GM19463 (cell line): ENCODE results near the gene SLCO2B1.

ENCODE experiments used
- ATAC-seq: cut with Tn5 transposase; IDR thresholded peaks from one replicate; pipeline ENCODE4 v1.9.1; 2021; ENCODE audit warnings: mild to moderate bottlenecking, moderate library complexity; ENCODE audit not compliant: unreplicated experiment

Gene SLCO2B1

DNA sequence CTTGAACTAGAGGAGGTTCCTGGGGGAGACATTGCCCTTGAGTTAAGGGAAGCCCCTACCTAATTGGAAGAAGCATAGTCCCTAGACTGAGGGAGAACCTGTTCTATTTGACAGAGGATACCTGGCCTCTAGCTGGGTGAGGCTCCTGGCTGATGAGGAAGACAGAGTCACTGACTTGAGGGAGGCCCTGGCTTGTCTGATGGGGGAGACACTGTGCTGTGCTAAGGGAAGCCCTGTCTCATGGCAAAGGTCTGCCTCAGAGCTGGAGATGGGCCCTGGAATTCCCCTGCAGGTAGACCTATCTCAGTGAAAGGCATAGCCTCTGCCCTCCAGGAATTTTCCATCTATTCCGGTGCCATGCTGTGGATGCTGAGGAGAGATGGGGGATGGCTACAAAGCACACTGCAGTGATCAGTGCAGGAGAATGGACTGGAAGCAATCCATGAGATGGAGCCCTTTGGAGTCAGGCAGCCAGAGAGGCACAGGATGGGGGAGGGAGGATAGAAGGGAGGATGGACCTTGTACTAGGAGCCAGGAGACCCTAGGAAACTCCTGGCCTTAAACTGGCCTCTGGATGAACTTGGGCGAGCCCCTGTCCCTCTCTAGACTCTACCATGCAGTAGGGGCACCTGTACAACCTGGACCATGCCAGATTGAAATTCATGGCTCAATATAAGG lies 39.9 kb downstream of the SLCO2B1 start:
- no peak for ATAC-seq

DNA sequence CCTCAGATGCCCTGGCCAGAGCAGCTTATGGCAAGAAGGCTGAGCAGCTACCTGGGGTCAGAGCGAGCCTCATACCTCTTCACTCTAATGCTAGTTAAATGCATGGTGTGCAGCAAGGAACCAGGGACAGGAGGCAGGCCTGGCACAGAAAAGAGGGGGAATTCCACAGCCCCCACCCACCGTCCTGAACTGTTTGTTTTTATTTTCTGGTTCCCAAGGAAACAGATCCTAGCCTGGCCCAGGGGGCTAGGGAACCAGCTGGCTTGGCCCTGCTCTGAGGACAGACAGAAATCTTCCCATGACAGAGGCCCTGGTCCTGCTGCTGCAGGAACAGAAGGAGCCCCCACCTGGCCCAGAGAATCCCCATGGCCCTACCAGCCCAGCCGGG lies 40.4 kb downstream of the SLCO2B1 start:
- no peak for ATAC-seq

DNA sequence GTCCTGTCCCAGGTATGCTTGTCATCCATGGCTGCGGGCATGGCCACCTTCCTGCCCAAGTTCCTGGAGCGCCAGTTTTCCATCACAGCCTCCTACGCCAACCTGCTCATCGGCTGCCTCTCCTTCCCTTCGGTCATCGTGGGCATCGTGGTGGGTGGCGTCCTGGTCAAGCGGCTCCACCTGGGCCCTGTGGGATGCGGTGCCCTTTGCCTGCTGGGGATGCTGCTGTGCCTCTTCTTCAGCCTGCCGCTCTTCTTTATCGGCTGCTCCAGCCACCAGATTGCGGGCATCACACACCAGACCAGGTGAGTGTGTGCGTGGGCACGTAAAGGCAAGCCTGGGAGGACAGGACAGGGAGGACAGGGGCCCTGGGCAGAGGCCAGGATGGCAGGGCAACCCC lies 42.4 kb downstream of the SLCO2B1 start:
- ATAC-seq = no peak

DNA sequence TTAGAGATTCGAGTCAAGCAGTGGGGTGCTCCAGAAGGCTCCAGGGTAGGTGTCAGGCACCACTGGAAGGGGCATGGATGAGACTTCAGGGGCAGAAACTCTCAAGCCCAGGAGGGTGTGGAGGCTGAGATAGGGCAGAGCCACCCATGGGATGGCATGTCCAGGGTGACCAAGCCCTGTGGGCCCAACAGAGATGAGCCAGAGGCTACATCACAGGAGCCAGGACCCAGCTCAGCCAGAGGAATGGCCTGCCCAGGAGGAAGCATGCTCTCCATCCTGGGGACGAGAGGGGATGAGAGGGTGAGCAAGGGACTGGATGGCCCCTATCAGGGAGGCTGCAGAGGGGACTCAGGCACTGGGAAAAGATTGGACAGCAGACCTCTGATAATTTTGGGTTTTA lies 42.8 kb downstream of the SLCO2B1 start:
- ATAC-seq = no peak

DNA sequence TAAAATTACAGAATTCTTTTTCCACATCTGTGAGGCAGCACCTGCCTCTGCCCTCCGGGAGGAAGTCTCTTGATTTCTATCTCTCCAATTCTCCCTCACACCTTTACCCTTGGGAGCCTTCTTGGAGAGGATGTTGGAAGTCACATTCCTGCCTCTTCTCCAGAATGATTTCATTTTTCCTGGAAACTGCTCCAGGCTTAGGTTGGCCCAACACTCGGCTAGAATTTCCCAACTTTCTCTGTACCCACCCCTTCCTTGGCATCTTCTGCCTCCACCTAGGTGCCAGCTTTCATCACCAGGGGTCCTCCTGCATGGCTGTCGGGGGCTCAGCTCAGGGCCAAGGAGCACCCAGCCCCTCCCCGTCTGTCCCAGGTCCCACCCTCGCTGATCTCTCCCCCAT lies 43.2 kb downstream of the SLCO2B1 start:
- ATAC-seq = no peak

DNA sequence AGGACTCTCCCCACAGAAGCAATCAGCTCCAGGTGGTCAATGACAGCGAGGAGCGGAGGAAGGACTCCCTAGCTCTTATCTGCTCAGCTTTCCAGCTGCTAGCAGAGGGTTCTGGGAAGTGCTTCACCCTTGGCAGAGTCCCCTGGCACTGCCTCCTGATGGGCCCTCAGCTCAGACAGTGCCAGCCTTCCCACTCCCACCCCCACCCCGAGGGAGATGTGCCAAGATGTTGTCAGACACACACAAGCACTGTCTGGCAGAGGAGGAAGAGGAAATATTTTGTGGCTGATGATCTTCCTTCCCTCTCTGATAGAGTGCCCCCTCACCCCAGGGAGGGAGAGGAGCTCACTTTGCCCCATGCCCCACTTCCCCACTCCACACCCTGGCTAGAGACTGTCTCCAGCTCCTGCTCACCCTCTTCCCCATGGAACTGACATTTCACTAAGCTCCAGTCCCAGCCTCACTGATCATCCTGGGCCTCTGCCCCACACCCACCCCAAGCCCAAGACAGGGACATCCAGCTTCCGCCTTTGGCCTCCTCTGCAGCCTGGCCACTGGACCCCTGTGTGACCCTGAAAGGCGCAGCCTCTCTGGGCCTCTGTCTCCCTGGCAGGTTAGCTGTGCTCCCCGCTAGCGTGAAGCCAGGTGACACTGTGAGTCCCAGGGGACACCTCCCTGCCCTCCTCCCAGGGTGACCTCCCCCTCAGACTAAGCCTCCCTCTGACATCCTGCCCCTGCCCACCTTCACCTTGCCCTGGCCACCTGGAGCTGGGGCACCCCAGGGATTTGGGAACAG lies 44.5 kb downstream of the SLCO2B1 start:
- no peak for ATAC-seq

DNA sequence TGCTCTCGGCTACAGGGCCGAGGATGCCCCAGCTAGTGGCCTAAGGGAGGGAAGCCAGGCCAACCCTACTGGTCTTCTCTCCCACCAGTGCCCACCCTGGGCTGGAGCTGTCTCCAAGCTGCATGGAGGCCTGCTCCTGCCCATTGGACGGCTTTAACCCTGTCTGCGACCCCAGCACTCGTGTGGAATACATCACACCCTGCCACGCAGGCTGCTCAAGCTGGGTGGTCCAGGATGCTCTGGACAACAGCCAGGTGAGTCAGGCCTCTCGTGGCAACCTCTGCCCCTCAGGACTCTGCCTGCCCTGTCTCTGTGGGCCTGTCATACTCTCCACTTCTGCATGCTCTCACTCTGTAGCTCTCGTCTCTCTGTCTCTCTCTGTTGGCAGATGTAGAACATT lies 45.5 kb downstream of the SLCO2B1 start:
- ATAC-seq = no peak

DNA sequence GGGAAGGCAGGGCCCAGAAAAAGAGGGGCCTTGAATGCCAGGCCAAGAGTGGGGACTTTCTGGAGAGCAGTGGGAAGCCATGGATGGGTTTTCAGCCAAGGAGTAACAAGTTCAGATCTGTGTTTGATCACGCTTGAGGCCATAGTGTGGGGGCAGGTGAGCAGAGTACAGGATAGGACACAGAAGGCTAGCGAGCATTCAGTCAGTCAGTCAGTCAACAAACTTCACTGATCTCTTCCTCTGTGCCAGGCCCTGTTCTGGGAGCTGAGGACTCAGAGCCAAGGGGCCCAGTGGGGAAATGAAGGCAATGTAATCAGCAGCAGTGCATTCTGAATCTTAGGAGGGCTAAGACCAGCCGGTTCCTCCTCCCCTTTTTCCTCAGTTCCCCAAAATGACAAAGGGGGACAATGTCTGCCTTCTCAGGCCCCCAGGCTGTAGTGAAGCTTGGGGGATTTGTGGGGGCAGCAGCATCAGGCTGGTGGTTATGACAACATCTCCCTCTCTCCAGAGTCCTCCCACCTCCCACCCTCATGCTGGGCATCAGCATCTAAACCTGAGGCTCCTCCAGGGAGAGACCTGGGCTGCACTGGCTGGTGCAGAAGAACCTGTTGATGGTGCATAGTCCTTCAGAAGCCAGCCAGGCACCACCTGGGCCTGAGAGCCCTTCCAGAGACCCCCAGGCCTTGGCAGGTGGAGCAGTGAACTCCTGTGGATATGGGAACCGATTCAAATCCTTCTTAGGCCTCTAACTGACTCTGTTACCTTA lies 46.8 kb downstream of the SLCO2B1 start:
- no peak for ATAC-seq

DNA sequence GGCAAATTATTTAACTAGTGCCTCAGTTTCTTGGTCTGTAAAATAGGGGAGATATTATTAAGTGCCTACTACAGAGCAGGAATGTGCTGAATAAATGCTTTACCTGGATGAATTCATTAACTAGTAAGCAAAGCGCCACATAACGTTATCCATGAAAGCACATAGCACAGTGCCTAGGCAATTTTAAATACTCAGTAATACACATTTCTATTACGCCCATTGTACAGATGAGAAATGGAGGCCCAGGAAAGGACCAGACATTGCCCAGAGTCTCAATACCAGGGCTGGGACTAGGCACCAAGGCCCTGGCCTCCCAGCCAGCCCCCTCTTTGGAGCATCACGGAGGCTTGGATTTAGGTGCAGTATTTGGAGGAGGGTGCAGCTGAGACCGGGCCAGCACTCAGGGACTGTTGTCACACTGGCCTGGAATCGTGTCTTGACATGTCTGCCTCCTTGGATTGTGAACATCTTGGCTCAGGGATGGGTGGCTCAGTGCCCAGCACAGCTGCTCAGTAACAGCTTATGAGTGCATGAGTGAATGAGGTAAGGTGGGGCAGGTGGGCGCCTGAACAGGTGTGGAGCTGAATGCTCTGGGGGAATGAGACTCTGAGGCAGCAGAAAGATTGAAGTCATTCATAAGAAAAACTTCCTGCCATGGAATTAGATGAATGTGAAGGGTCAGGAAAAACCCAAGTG lies 47.5 kb downstream of the SLCO2B1 start:
- no peak for ATAC-seq

DNA sequence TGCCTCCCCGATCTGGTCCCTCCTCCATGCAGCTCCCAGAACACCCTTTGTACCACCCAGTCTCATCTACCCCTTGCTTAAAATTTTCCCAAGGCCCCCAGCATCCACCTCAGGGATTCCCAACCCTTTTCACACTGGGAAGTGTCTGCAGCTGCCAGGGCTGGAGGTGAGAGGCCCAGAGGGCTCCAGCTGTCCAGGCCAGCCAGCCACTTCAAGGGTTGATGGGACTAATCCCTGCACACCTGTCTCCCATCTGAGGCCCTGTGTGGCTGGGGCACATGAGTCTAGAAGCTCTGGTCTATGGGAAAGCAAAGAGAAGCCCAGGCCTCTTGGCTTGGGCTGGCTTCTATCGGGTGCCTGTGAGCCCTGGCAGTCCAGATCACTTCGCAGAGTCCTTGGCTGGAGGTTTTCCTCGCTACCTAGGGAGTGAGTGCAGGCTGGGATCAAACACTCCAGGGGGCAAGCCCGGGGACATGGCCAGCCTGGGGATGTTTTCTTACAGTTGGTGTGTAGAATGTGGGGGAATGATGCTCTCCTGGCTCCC lies 48.6 kb downstream of the SLCO2B1 start:
- no peak for ATAC-seq

DNA sequence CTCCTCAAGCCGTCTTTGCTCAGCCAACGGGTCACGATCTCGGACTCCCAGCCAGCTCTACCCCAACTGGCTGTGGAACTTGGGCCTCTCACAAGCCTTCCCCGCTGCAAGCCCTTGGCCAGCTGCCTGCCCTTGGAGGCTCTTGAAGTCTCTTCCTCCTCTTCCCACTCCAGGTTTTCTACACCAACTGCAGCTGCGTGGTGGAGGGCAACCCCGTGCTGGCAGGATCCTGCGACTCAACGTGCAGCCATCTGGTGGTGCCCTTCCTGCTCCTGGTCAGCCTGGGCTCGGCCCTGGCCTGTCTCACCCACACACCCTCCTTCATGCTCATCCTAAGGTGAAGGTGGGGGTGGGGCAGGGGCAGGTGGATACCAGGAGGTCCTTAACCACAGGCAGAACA lies 49.1 kb downstream of the SLCO2B1 start:
- ATAC-seq = no peak

DNA sequence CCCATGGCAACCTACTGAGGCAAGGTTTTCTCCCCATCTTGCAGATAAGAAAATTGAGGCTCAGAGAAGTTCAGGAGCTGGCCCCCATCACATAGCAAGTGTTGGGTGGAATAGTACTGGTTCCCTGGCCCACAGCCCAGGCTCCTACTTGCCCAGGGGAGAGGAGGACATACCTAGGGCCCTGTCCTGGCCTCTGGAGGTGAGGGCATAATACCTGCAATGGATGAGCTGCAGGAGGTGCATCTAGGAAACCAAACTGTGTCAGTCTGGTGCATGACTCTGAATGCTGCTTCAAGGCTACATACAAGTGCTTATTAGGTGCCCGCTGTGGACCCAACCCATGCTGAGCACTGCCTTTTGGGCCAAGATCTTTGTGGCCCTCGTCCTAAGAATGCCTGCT lies 49.6 kb downstream of the SLCO2B1 start:
- no peak for ATAC-seq

DNA sequence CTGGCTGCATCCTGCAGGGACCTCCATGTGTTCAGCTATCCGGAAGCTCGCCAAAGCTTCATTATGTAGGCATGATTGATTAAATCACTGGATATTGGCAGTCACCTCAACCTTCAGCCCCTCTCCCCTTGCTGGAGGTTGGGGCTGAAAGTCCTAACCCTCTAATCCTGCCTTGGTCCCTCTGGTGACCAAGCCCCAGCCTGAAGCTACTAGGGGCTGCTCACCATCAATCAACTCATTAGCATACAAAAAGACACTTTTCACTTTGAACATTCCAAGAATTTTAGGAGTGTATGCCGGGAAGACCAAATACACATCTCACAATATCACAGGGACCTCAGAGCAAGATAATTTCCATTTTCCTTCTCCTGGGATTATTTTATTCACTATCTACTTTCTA lies 50.9 kb downstream of the SLCO2B1 start:
- ATAC-seq = no peak

DNA sequence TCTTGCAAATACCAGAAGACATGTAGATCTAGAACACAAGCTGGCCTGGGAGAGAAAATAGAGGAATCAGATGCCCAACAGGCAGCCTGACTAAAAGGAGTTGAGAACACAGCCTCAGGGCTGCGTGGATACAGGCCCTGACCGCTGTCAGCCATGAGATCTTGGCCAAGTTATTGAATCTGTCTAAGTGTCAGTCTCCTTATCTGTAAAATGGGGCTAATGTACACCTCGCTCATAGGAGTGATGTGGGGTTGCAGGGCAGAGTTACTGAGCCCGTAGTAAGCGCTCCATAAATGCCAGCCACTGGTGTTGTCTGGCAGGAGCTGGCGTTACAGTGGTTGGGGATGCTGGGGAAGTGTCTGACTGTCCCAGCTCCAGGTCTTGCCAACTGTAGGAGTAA lies 51.3 kb downstream of the SLCO2B1 start:
- no peak for ATAC-seq

DNA sequence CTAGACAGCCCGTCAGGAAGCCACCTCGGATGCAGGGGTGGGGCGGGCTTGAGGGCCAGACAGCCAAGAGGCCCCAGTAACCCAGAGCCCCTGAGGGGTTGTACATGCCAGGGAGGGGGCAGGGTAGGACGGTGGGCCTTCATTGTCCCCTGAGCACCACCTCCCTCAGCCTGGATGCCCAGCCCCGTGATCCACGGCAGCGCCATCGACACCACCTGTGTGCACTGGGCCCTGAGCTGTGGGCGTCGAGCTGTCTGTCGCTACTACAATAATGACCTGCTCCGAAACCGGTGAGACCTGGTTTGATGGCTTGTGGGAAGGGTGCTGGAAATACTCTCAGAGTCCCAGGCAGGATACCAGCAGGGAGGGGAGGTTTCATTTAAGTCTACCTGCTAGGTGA lies 52.2 kb downstream of the SLCO2B1 start:
- ATAC-seq = no peak

DNA sequence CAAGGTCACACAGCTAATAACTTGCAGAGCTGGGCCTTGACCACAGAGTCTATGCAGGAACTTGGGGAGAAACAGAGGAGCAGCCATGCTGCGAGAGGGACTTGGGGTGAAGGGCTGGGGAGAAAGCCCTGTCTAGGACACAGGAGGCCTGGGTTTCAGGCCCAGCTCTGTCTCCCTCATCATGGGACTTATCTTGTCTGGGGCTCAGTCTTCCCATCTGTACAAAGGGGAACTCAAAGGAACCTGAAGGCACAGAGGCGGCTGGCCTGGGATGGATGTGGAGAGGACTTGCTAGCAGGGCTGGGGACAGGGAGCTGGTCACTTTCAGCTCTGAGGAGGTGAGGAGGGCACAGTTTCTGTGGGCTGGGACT lies 52.7 kb downstream of the SLCO2B1 start:
- ATAC-seq = no peak

DNA sequence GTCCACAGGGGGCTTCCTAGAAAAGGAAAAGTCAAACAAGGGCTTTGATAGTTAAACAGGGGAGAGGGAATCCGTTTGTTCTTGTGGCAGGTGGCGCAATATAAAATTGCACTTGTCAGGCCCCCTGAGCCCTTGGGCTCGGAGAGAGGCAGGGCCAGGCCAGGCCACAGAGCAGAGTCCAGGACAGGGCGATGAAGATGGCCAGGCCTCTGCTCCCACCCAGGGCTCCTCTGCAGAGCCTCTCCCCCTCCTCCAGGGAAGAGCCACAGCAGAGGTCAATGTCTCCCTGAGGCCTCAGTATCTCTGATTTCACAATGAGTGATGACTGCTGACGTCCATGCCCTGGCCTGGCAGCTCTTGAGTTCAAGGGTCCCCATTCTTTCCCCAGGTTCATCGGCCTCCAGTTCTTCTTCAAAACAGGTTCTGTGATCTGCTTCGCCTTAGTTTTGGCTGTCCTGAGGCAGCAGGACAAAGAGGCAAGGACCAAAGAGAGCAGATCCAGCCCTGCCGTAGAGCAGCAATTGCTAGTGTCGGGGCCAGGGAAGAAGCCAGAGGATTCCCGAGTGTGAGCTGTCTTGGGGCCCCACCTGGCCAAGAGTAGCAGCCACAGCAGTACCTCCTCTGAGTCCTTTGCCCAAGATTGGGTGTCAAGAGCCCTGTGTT lies 53.2 kb downstream of the SLCO2B1 start:
- no peak for ATAC-seq

DNA sequence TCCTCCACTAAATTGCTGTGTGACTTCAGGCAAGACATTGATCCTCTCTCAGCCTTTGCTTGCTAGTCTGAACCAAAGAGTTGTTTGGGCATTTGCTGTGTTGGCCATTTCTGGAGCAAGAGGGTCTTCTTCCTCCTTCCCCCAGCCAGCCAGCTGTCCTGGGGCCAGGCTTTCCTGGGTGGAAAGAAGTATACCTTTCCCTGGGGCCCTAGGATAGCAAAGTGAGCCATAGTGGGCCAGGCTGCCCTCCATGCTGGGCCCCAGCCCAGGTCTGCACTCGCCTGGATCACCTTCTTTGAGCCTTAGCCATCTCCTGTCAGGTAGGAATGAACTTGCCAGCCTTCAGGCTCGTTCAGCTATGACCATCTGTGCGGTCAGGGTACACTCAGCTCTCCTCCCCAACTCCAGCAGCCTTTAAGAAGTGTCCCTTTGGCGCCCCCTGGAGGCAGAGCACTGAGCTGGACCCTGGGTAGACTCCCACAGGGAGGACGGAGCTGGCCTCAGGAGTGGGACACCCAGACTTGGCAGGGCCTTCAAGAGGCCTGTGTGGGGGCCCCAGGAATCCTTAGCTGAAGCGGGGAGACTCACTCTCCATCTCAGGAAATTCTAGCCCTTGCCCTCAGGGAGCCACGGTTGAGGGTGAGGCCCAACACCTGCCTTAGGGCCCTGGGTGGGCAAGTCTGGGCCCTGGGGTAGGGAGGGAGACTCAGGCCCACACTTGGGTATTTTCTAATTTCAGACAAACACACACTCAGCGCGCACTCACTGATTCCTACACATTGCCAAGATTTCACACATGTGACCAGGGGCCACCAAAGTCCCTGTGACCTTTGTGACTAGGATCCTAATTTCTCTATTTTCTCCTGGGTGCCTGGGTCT lies 54.0 kb downstream of the SLCO2B1 start:
- peak; percentile 79 for ATAC-seq

DNA sequence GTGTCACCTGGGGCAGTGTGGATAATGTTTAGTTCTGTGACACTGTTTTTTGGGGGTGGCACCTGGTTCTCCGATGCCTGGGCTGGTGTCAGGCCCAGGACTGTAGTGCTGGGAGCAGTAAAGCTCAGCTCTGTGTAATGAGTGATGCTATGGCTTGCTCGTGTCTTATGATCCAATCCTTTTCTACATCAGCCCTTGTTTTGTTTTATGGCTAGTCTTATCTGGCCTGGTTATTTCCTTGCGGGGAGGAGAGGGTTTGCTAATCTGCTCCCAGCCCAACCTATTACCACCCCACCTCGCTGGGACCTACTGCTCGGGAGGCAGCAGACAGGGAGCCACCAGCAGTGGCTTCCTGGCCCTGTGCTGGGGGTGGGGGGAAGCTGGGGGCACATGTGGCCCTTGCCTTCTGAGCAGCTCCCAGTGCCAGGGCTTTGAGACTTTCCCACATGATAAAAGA lies 54.7 kb downstream of the SLCO2B1 start:
- ATAC-seq = no peak

DNA sequence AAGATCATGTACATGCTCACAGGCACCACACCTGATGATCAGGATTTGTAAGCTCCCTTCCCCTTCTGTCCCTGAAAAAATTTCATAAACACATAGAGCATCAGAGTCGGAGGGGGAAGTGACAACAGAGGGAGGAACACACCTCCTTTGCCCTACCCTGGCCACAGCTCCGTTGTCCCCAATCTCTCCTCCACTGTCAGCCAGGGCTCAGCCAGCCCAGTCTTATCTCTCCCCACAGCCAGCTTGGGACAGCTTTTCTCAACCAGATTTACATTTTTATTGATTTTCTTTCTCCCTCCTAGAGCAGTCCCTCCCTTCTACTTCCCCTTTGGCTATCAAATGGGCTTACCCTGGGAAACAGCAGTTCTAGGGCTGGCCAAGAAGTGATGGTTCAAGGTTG lies 57.5 kb downstream of the SLCO2B1 start:
- ATAC-seq = no peak
